CMK (cell line): Measurements from ENCODE around the gene MYT1.
"Not testable (repeated sequence)": the region's sequence is repeated elsewhere in the genome, so short reads cannot be mapped to it uniquely, and the experiment has no call there.

Experiments used
- DNase-seq: peaks from one replicate; pipeline ENCODE4 v3.0.0-alpha.2; 2010; ENCODE audit warnings: low read depth

Gene MYT1

DNA sequence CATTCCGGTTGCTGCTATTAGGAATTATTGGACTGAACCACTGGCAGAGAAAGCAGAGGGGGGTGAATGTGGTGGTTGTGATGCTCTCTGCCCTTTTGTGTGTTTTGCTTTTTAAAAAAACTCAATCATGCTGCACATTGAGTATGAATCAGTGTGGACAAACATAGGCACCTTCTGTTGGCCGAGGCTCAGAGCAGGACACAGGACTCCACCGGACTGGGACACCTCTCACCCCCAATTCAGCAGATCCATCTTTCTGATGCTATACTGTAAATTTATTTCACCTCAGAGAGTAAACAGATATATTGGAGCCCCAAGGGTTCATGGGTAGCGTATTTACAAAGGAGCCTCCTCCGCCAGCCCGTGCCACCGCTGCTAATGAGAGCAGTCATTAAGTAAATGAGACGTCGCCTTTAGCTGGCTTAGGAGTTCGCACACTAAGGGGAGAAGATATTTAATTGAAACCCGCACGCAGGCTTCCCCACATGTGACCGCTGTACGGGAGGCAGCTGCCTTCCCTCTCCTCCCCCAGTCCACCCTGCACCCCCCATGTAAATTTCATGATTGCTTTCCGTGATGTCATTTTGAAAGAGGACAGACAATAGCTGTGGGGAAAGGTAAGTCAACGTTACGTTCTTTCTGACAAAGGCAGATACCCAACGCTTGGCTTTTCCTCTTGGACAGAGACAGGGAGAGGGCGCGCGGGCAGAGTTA, at the start of gene MYT1:
Gene MYT1, plus strand, starts transcription at position 330 of the 714 bp plus-strand sequence. CDS start 34,410 bp downstream, outside the sequence.
- DNase-seq: no peak

GRCh38 chr20:64115171-64115911, 48.9 kb upstream of the MYT1 start:
- DNase-seq: no peak

- no peak for DNase-seq
These were observed 48.2 kb upstream of the MYT1 start for GRCh38 chr20:64116016-64116415.

DNA sequence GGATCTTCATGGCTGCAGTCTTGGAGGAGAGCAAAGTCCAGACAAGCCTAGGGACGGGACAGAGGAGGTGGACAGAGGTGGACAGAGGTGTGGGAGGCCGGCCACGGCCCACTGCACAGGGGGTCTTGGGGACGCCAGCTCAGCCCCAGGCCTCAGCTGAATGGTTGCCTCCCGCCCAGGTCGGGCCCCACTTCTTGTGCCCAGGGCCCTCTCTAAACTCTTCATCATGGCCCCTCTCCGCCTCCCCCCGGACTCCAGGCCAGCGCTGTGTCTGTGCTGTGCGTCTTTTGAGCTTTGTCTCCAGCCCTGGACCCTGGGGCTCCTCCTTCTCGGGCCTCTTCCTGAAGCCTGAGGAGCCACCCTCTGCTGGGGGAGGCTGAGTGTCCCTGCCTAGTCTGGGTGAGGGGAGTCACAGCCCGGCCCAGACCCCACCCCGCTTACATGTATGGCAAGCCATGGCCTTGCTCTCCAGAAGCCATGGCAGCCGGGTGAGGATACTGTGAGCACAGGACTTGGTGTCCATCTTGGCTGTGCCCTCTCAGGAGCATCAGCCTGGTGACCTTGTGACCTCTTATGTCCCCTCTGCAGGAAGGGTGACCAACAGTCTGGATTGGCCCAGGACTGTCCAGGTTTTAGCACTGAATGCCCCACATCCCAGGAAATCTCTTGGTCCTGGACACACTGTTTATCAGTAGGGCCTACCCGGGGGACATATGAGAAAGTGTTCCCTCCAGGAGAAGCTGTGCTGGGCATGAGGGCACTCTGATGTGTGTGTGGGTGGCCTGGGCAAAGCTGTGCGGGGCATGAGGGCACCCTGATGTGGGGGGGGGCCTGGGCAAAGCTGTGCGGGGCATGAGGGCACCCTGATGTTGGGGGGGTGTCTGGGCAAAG, 47.5 kb upstream of the MYT1 start:
- no peak for DNase-seq

DNA sequence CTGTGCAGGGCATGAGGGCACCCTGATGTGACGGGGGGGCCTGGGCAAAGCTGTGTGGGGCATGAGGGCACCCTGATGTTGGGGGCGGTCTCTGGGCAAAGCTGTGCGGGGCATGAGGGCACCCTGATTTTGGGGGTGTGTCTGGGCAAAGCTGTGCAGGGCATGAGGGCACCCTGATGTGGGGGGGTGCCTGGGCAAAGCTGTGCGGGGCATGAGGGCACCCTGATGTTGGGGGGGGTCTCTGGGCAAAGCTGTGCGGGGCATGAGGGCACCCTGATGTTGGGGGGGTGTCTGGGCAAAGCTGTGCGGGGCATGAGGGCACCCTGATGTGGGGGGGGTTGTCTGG, 46.8 kb upstream of the MYT1 start:
- not testable (repeated sequence) for DNase-seq

DNA sequence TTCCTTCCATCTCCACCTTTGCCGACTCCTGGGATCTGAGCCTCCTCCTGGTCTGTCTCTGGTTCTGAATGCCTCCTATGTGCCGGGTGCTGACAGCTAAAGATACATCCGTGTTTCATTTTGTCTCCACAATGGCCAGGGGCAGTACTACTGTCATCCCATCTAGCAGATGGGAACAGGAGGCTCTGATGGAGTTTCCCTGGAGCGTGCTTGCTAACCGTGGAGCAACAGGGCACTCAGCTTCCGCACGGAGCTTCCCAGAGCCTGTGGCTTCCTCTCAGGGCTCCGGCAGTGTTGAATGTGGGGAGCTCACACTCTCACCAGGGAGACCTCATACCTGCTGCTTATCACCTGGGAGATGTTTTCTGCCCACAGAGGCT, 45.0 kb upstream of the MYT1 start:
- no peak for DNase-seq

DNA sequence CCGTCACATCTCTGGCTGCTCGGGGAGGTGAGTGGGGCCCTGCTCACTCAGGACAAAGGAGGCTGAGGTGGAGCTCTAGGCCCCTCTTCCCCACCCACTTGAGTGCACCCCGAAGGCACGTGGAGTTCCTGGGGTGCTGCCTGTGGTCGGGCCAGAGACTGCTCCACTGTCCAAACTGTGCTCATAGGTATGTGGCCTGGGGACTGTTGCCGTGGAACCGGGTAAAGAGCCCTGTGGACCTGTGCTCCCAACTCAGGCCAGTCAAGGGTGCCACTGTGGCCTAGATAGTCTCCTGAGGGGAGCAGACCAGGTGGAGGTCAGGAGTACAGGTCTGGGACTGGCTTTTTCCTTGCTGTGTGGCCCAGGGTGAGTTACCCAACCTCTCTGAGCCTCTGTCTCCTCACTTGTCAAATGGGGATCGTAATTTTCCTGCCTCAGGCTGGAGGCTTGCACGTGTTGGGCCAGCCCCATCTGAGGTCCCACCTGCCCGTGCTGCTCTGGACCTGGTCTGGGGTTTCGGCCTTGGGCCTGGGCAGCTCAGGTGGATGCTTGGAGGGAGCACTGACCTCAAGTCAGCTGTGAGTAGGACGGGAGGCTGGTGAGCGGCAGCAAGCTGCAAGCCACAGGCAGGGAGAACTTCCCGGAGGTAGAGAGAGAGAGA, 44.4 kb upstream of the MYT1 start:
- no peak for DNase-seq

- no peak for DNase-seq
These were observed 42.7 kb upstream of the MYT1 start for GRCh38 chr20:64121586-64121985.

GRCh38 chr20:64122927-64123326, 41.3 kb upstream of the MYT1 start:
- not testable (repeated sequence) for DNase-seq

DNA sequence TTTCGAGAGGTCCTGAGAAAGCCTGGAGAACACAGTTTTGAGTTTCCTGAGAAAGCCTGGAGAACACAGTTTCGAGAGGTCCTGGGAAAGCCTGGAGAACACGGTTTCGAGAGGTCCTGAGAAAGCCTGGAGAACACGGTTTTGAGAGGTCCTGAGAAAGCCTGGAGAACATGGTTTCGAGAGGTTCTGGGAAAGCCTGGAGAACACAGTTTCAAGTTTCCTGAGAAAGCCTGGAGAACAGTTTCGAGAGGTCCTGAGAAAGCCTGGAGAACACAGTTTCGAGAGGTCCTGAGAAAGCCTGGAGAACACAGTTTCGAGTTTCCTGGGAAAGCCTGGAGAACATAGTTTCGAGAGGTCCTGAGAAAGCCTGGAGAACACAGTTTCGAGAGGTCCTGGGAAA, 40.7 kb upstream of the MYT1 start:
- DNase-seq: not testable (repeated sequence)

- DNase-seq: no peak
These were observed 35.0 kb upstream of the MYT1 start for GRCh38 chr20:64129146-64129782.

- DNase-seq: no peak
These were observed 34.0 kb upstream of the MYT1 start for GRCh38 chr20:64130271-64130670.

- no peak for DNase-seq
These were observed 33.4 kb upstream of the MYT1 start for GRCh38 chr20:64130876-64131275.

DNA sequence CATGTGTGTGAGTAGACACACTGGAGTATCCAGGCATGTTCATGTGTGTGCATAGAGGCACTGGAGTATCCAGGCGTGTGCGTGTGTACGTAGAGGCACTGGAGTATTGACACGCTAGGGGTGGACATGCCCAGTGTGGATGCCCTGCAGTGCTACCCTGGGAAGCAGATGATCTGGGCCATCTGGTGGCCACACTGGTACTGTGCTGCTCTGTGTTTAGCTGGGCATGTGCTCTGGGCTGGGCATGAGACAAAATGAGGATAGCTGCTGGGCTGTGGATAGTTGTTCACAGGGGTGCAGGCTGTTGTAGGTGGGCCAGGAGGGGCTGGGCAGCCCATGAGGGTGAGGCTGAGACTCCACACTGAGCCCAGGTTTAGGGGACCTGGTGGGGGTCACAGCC, 32.8 kb upstream of the MYT1 start:
- DNase-seq: no peak

DNA sequence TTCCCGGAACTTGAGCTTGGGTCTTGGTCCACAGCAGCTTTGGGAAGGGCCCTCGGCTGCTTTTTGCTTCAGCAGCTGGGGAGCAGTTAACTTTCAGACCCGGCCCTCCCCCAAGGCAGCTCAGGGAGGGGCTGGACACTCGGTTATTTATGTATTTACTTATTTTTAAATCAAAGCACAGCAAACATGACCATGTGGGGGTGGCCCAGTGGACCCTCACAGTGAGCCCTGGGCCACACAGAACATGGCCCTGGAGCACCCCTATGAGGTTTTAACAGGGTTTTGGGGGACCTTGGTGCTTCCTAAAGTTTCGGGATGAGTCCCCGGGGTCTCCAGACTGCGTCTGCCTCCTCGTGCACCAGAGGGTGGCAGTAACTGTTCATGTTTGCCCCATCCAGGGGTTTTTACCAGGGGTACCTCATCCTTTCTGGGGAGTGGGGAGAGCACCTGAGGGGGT, 30.3 kb upstream of the MYT1 start:
- DNase-seq: no peak

- not testable (repeated sequence) for DNase-seq
These were observed 29.5 kb upstream of the MYT1 start for GRCh38 chr20:64134744-64135143.

DNA sequence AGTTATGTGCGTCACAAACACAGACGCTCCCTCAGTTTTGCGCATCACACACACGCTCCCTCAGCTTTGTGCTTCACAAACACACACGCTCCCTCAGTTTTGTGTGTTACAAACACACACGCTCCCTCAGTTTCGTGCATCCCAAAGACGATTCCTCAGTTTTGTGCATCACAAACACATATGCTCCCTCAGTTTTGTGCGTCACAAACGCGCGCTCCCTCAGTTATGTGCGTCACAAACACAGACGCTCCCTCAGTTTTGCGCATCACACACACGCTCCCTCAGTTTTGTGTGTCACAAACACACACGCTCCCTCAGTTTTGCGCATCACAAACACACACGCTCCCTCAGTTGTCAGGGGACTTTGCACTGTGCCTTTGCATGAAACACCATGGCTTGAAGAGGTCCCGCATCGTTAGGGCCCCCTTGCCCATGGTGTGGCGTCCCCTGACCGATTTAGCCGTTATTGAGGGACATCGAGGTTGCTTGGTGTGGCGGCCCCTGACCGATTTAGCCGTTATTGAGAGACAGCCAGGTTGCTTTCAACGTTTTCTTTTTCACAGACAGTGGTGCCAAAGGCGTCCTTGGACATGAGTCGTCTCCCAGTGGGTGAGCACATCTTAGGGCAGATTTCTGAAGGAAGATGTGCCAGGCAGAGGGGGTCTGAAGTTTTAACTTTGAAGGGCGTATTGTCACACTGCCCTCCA, 28.1 kb upstream of the MYT1 start:
- DNase-seq: no peak

DNA sequence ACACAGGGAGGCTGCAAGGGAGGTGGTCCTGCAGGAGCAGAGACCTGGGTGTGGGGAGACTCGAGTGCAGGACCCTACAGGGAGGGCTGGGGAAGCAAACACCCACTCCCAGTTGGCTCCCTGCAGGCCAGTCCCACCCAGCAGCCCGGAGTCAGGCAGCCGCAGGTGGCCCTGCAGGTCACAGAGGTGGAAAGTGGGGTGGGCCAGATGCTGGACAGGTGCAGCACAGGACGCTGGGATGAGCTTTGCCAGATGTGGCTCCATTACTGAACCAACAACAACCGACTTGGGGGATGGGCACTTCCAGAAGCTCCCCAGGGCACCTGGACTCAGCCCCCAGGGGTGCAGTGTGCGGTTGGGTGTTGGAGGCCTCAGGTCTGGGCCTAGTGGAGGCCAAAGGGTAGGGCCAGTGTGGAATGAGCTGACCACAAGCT, 26.6 kb upstream of the MYT1 start:
- DNase-seq: no peak

DNA sequence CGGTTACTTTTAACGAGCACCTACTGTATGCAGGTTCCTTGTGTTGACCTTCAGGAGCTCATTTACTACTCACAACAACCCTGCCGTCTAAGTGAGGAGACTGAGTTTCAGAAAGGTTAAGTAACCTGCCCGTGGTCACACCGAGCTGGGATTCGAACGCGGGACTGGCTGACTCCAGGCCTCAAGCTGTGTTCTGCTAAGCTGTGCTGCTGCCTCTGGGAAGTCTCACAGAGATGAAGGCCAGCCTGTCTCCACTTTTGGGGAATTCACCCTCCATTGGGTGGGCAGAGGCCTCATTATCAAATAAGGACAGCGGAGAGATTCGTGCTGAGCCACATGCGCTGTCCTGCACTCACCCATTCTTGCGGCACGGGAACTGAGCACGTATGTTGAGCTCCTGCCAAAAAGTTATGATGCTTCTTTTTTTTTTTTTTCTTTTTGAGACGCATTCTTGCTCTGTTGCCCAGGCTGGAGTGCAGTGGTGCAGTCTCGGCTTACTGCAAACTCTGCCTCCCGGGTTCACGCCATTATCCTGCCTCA, 25.9 kb upstream of the MYT1 start:
- DNase-seq: no peak

DNA sequence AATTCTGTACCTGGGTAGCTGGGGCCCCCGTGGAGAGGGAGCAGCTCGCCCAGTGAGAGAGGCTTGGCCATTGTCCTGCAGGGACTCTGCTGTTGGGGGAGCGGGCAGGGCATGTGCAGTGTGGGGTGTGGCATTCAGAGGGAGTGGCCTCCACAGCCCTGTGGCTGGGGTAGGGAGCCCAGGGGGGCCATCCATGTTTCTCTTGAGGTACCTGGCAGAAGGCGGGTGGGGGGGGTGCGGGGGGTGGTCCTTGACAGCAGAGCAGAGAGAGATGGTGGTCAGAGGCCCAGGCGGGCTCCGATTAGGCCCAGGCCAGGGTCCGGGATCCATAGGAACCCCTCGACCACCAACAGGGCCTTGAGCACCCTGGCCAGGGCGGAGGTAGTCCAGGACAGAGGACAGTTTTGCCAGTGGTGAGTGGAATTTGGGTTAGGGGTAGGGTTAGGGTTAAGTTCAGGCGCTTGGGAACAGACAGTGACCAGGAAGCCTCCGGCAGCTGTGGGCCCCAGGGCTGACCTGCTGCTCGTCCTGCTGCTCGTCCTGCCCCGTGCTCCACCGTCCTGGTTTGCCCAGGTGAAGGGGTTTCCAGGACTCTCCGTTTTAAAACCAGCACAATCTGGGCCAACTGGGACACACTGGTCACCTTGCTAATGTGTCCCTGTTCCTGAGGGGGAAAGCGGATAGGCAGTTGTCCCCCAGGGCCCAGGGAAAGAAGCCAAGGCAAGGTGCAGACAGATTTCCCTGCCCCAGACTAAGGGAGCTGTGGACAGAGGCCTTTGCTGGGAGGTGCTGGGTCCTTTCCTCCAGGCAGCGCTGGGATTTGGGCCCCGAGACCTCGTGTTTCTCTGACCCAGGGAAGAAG, 24.8 kb upstream of the MYT1 start:
- DNase-seq: no peak
